ENCODE results near the gene KSR1.

The KSR1 gene

GRCh38 chr17:27539794-27540317, 83.6 kb downstream of the KSR1 start:
- no peak for DNase-seq

DNA sequence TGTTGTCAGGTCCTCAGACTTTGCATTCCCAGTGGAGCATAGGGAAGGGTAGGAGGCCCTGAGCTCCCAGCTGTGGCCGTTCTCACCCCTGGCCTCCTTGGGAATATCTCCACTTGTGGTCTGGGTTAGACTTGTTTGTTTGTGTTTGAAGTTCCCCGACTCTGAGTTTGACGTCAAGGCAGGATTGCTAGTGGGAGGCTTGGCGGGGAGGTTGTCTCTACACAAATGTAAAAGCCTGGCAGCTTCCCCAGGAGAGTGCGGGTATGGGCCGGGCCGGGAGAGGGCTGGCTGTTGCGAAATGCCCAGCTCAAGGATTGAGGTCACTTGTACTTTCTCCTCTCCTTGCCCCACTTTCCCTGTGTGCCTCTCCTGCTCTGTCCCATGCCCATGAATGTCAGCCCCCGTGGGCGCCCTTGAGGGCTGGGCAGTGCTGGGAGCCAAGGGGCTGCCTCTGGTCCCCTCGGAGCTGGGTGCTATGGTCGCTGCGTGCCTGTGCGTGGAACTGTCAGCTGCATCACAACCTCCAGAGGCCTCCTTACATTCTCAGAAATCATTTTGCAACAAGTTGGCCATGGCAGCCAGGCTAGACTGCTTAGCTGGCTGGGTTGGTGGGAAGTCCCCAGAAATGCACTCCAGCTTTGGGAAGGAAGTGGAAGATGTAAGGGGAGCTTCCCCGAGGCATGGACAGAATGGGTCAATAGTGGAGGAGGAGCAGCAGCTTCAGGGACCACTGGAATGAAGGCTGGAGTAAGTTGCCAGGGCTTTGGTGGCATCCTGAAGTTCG, 84.3 kb downstream of the KSR1 start:
- no peak for DNase-seq

- no peak for DNase-seq
These were observed 85.2 kb downstream of the KSR1 start for GRCh38 chr17:27541301-27542023.

DNA sequence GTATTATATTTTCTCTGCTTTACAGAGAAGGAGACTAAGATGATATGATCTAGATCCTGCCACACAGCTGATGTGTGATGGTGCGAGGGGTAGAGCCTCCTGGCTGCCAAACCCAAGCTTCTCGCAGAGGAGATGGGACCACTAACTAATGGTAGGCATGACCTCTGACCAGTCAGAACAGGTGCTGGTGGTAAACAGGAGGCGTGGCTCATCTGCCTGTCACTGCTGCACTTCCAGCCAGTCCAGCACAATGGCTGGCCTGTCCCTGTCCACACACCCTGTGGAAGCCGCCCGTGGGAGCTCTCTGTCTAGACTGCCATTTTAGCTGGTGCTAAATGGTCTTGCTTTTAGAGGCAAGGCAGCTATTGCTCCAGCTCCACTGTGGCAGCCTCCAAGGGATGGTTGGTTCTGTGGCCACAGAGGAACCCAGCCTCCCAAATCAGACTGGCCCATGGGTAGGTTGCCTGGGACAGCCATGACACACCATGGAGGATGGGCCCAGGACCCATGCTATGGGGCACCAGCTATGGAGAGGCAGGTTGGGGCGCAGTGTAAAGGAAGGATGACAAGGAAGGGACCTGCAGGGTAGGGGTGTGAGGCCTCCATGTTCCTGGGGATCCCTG, 86.7 kb downstream of the KSR1 start:
- DNase-seq: no peak

DNA sequence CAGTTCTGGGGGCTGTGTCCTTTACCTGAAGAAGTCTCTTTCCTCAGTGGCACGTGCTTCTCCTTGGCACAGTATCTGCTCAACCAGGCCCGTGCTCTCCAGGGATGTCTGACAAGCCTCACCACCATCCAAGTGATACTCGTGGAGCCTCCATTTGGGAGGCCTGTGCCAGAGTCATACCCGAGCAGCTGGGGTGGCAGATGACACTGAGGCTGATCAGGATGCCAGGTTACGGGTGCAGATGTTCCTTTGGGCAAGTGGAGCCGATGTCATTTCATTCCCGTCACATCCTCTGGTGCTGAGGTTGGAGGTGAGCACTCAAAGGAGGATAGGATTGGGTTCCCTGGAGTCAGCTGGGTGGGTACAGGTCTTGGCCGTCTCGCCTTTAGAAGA, 87.2 kb downstream of the KSR1 start:
- no peak for DNase-seq

GRCh38 chr17:27543958-27544349, 87.7 kb downstream of the KSR1 start:
- no peak for DNase-seq

- no peak for DNase-seq
These were observed 88.3 kb downstream of the KSR1 start for GRCh38 chr17:27544350-27545131.

DNA sequence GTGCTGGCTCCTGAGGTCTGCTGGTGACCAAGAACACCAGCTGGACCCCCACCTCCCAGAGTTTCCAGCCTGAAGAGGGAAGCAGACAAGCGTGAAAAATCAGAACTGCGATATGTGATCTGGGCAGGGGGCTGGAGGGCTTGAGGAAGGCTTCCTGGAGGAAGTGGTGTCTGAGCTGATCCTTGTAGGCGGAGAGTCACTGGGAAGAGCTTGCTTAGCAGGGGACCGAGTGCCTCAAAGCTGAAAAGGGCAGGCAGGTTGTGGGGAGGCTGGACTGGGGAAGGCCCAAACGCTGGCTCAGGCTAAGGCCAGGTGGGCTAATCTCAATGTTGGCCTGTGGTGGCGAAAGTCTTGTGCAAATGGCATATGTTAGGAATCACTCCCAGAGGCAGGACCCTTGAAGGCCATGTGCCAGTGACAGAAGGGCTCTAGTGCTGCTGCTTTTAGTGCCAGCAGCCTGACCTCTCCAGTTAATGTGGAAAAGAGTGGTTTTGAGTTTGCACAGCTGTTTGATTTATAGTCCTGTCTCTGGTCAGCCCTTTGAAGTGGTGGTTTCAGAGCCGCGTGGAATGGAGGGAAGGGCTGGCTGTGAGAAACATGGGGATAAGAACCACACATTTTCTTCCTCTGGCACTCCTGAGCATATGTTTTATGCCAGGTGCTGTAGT, 89.4 kb downstream of the KSR1 start:
- no peak for DNase-seq

DNA sequence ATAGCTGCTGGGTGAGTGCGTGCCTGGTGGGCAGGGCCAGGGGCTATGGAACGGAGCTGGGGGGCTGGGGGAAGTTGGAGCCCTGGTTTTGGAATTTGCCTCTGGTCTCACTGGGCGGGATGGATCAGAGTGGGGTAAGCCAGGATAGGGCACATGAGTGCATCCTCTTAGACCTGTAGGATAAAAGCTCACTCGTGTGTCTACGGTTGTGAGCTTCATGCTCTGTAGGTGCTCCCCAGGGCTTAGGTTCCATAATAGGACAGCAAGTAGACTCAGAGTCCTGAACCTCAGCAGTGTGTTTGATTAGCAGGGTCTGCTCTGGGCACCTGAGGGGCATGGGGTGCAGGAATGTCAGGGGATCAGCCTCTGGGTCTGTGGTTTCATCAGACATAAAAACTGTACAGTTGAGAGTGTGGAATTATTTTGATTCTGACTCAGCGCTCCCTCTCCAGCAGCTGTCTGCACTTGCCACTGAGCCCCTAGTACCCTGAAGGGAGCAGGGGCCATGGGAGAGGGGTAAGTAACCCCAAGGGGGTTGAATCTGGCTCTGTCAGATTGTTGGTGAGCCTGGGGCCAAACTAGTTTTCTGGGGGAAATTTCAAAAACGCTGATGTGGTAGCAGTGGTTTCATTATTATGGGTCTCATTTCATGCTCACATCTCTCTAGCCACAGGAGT, 90.5 kb downstream of the KSR1 start:
- DNase-seq: no peak

DNA sequence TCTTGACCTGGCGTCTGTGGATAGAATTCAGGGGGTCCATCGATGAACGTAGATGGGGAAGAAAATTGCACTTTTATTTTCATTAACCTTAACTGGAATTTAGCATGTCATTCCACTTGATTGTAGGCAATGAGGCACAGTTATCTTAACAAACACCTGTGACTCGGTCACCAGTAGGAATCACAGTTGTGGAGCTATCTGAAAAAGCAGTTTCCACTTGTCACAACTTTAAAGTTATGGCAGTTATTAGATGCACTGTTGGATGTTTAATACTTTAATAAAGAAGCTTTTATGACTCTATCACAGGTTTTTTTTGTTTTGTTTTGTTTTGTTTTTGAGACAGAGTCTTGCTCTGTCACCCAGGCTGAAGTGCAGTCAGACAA, 91.0 kb downstream of the KSR1 start:
- DNase-seq: no peak

GRCh38 chr17:27548369-27548768, 92.1 kb downstream of the KSR1 start:
- no peak for DNase-seq

- DNase-seq: no peak
These were observed 93.1 kb downstream of the KSR1 start for GRCh38 chr17:27549251-27549893.

GRCh38 chr17:27550291-27550930, 94.2 kb downstream of the KSR1 start:
- DNase-seq: no peak

DNA sequence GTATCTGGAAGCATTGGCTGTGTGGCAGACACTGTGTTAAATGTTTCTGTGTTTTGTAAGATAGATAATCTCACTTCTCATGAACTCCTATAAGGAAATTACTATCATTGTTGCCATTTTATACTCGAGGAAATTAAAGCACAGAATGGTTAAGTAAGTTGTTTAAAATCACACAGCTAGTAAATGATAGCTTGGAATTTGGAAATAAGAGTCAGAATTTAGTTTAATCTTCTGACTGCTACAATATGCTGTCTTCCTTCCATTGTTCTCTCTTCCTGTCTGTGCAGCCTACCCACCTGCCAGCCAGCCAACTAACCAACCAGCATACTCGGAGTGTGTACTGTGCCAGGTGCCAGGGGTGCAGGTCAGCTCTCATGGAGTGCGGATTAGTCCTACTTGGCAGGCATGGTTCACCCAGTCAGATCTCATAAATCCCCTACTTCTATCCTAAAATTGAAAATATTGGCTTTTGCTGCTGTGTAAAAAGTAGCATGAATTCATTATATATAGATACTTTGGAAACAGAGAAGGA, 94.8 kb downstream of the KSR1 start:
- DNase-seq: no peak

DNA sequence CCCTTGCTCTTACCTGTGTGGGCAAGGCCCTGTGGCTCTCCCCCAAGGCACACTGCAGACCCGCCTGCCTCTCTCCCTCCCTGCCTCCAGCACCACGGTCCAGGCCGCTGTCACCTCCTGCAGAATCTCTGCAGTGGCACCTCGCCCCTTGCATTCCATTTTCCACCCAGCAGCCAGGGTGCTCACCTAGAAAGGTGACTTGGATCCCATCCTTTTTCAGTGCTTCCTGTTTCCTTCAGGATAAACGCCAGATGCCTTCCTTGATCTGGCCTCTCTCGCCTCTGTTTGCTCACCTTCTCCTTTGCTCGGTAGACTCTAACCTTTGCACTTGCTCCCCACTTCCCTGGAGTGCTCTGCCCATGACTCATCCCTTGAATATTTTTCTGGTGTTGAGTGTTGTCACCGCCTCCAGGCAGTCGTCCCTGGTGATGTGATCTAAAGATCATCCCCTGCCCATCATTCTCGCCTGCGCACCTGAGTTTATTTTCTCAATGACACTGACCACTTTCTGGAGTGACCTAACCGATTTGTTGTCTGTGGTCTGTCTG, 95.5 kb downstream of the KSR1 start:
- DNase-seq: no peak

GRCh38 chr17:27552276-27552732, 96.1 kb downstream of the KSR1 start:
- DNase-seq: no peak

DNA sequence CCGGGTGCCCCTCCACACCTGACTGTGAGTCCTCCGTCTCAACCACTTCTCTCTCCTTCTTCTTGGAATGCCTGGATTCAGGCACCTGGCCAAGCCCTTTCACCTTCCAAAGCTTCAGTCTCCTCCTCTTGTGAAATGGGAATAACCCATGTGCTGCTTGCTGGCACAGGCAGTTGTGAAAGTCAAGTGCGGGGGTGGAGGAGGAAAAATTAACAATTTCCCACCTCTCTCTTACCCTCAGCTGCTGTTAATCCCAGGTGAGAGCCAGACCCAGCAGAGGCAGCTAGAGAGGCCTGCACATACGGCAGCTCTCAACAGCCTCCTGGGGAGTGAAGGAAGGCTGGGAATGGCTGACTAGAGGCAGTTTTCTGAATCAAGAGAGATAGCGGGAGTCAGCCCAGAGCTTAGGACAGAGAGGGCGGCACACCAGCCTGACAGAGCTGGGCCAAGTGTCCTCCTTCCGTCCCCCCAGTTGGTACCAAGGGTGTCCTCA, 96.8 kb downstream of the KSR1 start:
- DNase-seq: no peak

- DNase-seq: no peak
These were observed 97.9 kb downstream of the KSR1 start for GRCh38 chr17:27554152-27554551.

DNA sequence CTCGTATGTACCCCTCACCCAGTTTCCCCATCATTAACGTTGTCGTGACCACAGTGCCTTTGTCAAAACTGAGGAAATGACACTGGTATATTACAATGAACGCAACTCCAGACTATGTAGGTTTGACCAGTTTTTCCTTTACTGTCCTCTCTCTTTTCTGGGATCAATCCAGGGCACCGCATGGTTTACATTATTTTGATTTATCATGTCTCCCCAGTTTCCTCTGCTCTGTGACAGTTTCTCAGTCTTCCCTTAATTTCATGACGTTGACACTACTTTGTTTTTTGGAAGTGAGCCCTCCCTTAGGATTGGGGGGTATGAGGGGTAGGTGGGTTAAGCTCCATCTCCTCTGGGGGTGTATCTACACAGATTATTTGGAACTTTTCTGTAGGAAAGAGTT, 98.7 kb downstream of the KSR1 start:
- no peak for DNase-seq

- DNase-seq: no peak
These were observed 99.1 kb downstream of the KSR1 start for GRCh38 chr17:27555339-27555738.
